ENCODE measurements around the gene OR6N1. TPM values are rescaled to one million over a fixed set of nuclear protein-coding genes. Genes with fewer than 3 reads are reported as not detected.
A peak's percentile ranks its signal among the peaks of the same experiment; 100 is the strongest.

OR6N1 gene
- total and polyA plus RNA-seq, 9 of the 15 experiments (the other 6 are each of a cell fraction or from before 2014, with no cell fraction given): 0.01 to 0.07 TPM; not detected in 7

DNA sequence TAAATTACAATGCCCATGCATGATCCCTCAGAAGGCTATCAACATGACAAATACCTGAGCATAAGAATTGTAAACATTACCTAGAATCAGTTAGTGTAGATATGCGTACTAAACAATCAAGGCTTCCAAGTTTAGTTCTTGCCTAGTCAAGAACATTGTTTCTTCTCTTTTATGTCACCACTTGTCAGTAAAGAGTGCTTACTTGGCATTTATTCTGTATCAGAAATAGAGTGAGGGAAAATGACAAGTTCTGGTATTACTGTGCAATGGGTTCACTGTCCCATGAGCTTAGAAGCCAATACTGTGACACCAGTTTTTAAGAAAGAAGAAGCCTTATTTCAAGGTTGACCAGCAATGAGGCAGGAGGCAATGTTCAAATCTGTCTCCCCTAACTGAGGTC, 31.7 kb upstream of the OR6N1 start (continued):
- TF ChIP-seq, protein P1, sequence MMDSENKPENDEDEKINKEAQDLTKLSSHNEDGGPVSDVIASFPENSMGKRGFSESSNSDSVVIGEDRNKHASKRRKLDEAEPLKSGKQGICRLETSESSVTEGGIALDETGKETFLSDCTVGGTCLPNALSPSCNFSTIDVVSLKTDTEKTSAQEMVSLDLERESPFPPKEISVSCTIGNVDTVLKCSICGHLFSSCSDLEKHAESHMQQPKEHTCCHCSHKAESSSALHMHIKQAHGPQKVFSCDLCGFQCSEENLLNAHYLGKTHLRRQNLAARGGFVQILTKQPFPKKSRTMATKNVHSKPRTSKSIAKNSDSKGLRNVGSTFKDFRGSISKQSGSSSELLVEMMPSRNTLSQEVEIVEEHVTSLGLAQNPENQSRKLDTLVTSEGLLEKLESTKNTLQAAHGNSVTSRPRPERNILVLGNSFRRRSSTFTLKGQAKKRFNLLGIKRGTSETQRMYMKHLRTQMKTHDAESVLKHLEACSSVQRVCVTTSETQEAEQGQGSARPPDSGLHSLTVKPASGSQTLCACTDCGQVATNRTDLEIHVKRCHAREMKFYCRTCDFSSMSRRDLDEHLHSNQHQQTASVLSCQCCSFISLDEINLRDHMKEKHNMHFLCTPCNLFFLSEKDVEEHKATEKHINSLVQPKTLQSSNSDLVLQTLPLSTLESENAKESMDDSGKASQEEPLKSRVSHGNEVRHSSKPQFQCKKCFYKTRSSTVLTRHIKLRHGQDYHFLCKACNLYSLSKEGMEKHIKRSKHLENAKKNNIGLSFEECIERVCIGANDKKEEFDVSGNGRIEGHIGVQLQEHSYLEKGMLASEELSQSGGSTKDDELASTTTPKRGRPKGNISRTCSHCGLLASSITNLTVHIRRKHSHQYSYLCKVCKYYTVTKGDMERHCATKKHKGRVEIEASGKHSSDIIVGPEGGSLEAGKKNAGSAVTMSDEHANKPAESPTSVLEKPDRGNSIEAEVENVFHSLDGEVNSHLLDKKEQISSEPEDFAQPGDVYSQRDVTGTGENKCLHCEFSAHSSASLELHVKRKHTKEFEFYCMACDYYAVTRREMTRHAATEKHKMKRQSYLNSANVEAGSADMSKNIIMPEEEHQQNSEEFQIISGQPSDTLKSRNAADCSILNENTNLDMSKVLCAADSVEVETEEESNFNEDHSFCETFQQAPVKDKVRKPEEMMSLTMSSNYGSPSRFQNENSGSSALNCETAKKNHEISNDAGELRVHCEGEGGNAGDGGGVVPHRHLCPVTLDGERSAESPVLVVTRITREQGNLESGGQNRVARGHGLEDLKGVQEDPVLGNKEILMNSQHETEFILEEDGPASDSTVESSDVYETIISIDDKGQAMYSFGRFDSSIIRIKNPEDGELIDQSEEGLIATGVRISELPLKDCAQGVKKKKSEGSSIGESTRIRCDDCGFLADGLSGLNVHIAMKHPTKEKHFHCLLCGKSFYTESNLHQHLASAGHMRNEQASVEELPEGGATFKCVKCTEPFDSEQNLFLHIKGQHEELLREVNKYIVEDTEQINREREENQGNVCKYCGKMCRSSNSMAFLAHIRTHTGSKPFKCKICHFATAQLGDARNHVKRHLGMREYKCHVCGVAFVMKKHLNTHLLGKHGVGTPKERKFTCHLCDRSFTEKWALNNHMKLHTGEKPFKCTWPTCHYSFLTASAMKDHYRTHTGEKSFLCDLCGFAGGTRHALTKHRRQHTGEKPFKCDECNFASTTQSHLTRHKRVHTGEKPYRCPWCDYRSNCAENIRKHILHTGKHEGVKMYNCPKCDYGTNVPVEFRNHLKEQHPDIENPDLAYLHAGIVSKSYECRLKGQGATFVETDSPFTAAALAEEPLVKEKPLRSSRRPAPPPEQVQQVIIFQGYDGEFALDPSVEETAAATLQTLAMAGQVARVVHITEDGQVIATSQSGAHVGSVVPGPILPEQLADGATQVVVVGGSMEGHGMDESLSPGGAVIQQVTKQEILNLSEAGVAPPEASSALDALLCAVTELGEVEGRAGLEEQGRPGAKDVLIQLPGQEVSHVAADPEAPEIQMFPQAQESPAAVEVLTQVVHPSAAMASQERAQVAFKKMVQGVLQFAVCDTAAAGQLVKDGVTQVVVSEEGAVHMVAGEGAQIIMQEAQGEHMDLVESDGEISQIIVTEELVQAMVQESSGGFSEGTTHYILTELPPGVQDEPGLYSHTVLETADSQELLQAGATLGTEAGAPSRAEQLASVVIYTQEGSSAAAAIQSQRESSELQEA (IDR thresholded peaks at IDR 0.05; ENCODE audit: low read depth): no peak

DNA sequence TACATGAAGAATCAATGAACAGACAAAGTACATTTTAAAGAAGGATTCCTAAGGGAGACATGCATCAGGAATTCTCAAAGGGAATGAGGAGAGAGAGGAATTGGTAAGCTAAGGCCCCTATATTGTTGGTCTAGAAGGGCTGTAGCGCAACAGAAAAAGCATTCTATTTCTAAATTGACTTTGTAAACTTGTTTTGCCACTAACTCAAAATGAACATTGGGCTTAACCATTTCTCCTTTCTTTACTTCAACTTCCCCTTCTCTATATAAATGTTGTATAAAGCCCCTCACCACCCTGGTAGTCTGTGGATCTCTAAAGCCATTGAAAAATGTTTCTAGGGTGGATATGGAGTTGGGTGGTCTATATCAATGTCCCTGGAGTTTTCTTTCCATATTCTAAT, 29.4 kb upstream of the OR6N1 start:
- CTCF ChIA-PET (ENCODE audit: low intra/inter-chr PET ratio): no interaction called here
- POLR2A ChIA-PET: no interaction called here
- no peak for ATAC-seq
- TF ChIP-seq YY1 (IDR thresholded peaks at IDR 0.05; ENCODE audit: borderline replicate concordance in 1 of 3, control insufficient read depth in 1 of 3, extremely low read depth in 1 of 3, insufficient read depth in 3 of 3, insufficient read length in 1 of 3, insufficient replicate concordance in 2 of 3, low read depth in 1 of 3, low read length in 2 of 3) (no peak), ZNF445 (CRISPR knock-in tag; IDR thresholded peaks at IDR 0.05; ENCODE audit: low read depth) (no peak), RBM34 (IDR thresholded peaks at IDR 0.05; ENCODE audit: borderline replicate concordance, insufficient read depth, low read length) (no peak), CC2D1A (IDR thresholded peaks at IDR 0.05) (no peak), ATF1 (CRISPR knock-in tag; IDR thresholded peaks at IDR 0.05) (no peak), ATF1 (tag; IDR thresholded peaks at IDR 0.05) (no peak)
- TF ChIP-seq, protein P2, sequence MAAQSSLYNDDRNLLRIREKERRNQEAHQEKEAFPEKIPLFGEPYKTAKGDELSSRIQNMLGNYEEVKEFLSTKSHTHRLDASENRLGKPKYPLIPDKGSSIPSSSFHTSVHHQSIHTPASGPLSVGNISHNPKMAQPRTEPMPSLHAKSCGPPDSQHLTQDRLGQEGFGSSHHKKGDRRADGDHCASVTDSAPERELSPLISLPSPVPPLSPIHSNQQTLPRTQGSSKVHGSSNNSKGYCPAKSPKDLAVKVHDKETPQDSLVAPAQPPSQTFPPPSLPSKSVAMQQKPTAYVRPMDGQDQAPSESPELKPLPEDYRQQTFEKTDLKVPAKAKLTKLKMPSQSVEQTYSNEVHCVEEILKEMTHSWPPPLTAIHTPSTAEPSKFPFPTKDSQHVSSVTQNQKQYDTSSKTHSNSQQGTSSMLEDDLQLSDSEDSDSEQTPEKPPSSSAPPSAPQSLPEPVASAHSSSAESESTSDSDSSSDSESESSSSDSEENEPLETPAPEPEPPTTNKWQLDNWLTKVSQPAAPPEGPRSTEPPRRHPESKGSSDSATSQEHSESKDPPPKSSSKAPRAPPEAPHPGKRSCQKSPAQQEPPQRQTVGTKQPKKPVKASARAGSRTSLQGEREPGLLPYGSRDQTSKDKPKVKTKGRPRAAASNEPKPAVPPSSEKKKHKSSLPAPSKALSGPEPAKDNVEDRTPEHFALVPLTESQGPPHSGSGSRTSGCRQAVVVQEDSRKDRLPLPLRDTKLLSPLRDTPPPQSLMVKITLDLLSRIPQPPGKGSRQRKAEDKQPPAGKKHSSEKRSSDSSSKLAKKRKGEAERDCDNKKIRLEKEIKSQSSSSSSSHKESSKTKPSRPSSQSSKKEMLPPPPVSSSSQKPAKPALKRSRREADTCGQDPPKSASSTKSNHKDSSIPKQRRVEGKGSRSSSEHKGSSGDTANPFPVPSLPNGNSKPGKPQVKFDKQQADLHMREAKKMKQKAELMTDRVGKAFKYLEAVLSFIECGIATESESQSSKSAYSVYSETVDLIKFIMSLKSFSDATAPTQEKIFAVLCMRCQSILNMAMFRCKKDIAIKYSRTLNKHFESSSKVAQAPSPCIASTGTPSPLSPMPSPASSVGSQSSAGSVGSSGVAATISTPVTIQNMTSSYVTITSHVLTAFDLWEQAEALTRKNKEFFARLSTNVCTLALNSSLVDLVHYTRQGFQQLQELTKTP (IDR thresholded peaks at IDR 0.05; ENCODE audit: low read depth in 1 of 2, partially characterized antibody in 2 of 2): no peak

More for the DNA sequence above, 29.4 kb upstream of the OR6N1 start:
- H3K4me1 ChIP-seq (replicated peaks in 1 of 2; ENCODE audit: control insufficient read depth in 2 of 2, insufficient read depth in 2 of 2, low read length in 2 of 2): peaks cover 0 to 15% of the 10 kb centered on the region in 2 experiments; a peak in 2 of 5 replicates
- no peaks in the 10 kb centered on the region for H3K9me1 ChIP-seq (ENCODE audit: control insufficient read depth, insufficient read depth, low read length)
- H3K27me3 ChIP-seq (ENCODE audit: control insufficient read depth in 2 of 2, insufficient read depth in 2 of 2, low read length in 2 of 2): no peaks in the 10 kb centered on the region
- no peak overlapping the region for H3K9ac ChIP-seq (ENCODE audit: insufficient read depth in 1 of 2, low read depth in 2 of 2, low read length in 2 of 2)
- no peaks in the 10 kb centered on the region for H3K79me2 ChIP-seq (ENCODE audit: control insufficient read depth, insufficient read depth, low read length)
- intact Hi-C loops (cut with micrococcal nuclease) (loop anchor here (5.0 kb wide), 1 partner anchor 114 kb away; the partner anchor contains the start of gene SPTA1), in situ Hi-C loops (cut with MboI) (no loop called here)
- WGBS (ENCODE audit: insufficient coverage, low coverage, missing lambda C conversion rate): 100% methylated on average over 1 of the region's 1 CpG
- DNase-seq (ENCODE audit: extremely low read depth in 1 of 4, low spot score in 3 of 4) (no peak), FAIRE-seq (no peak)
- no peaks in the 10 kb centered on the region for H4K20me1 ChIP-seq (replicated peaks; ENCODE audit: control insufficient read depth, insufficient read depth, low read length)
- no peak overlapping the region for H3K4me3 ChIP-seq
- peaks cover 2% of the 10 kb centered on the region; the same call in 1 of the 2 replicates for H3K9me3 ChIP-seq (replicated peaks; ENCODE audit: control insufficient read depth, insufficient read depth, low read depth, low read length)
- H2AFZ ChIP-seq (ENCODE audit: low read depth, low read length): peak overlapping the region; percentile 97
- no TSS peak for BruUV-seq (replicated peaks)
- H3K4me2 ChIP-seq (ENCODE audit: insufficient read depth, low read length): no peak overlapping the region
- H3K27ac ChIP-seq (ENCODE audit: extremely low read depth, low read depth, low read length): no peak overlapping the region
- no peaks in the 10 kb centered on the region for H3K36me3 ChIP-seq (ENCODE audit: control insufficient read depth, insufficient read depth, low read length)

All from K562 (cell line).